NCI-H446 (cell line): ENCODE results near the gene KCNJ5.

Experiments used
- DNase-seq, 2 experiments: peaks; one replicate each; lab custom pipeline; 2025; lab: John Stamatoyannopoulos, UW

Gene KCNJ5

DNA sequence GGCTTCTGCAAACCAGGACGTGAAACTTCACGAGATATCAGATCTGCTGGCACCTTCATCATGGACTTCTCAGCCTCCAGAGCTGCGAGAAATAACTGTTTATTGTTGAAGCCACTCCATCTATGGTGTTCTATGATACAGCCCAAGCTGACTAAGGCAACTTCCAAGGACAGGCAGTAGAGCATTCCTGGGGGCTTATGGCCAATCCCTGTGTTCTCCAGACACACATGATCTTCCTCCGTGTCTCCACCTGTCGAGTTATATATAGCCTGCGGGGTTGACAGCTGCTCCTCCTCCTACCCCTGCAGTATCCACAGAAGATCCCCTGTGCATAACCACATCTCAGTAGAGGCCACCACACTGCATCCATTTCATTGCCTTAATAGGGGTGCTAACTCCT is 40.5 kb downstream of the KCNJ5 start:
- DNase-seq: no peak

DNA sequence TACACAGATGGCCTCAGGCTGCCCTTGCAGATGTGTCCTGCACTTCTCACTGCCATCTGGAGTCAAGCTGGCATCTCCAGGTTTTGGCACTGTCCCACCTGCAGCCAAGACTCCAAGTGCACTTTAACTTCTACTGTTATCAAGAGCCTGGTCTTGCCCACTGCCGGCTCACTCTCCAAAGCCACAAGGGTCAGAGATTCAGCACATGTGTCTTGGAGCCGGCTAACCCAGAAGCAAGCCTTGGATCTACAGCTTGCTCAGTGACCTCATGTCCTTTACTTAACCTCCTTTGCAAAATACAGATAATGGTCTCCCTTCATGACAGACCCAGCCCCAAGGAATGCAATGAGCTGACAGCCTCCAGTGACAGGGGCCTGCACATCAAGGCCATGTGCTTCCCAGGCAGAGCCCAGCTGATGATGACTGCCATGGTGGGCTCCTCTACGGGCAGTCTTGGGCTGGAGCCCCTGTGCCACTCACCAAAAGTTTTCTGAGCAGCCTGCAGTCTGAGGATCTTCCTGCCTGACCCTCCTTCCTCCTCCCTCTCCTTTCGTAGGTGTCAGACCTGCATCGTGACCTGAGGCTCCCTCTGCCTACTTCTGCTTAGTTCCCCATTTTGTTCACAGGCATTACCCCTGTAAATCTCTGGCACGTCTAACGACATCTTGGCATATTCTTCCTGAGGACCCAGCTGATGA is 42.5 kb downstream of the KCNJ5 start:
- DNase-seq: peak in 1 of 2 experiments; percentile 26

- no peak for DNase-seq
Observed at GRCh38 chr11:128934351-128934750, 43.2 kb downstream of the KCNJ5 start.

- no peak for DNase-seq
Observed at GRCh38 chr11:128934926-128935325, 43.8 kb downstream of the KCNJ5 start.

- no peak for DNase-seq
Observed at GRCh38 chr11:128936606-128937251, 45.6 kb downstream of the KCNJ5 start.

DNA sequence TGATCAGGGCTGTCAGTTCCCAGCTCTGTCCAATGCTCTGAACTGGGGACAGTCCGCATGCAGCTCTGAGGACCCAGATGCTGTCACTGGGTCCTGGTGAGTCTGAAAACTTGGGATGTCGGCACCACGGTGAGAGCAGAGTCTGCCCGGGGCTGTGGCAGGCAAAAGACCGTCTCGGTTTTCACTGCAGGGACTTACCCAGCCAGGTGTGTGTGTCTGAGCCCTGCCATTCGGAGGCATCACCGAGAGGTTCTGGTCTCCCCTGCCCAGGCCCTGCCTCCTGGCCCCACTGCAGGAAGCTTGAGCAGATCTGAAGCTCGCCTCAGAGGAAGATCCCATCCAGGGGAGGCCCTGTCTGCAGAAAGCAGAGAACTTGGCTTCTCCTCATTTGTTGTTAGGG is 46.3 kb downstream of the KCNJ5 start:
- no peak for DNase-seq

GRCh38 chr11:128938156-128938885 is 47.2 kb downstream of the KCNJ5 start:
- no peak for DNase-seq

DNA sequence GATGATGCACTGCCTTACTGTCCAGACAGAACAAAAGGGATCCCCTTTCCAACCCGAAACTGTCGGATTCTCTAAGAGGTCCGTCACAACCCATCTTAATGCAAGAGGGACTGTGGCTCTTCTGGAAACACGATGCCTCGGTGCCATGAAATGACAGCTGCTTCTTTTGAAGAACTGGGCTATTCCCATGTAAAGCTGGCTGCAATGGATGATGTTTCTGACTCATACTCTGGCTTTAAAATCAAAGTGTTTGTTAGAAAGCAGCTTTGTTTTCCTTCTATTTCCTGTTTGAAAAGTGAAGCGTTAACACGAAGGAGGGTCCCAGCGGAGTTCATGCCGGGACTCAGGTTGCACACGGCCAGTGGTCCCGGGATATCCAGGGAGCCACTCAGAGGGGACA is 48.4 kb downstream of the KCNJ5 start:
- peak in 1 of 2 experiments; percentile 45 for DNase-seq

GRCh38 chr11:128940156-128940555 is 49.0 kb downstream of the KCNJ5 start:
- DNase-seq: no peak

GRCh38 chr11:128940603-128941002 is 49.4 kb downstream of the KCNJ5 start:
- no peak for DNase-seq

GRCh38 chr11:128941110-128941509 is 50.0 kb downstream of the KCNJ5 start:
- no peak for DNase-seq

DNA sequence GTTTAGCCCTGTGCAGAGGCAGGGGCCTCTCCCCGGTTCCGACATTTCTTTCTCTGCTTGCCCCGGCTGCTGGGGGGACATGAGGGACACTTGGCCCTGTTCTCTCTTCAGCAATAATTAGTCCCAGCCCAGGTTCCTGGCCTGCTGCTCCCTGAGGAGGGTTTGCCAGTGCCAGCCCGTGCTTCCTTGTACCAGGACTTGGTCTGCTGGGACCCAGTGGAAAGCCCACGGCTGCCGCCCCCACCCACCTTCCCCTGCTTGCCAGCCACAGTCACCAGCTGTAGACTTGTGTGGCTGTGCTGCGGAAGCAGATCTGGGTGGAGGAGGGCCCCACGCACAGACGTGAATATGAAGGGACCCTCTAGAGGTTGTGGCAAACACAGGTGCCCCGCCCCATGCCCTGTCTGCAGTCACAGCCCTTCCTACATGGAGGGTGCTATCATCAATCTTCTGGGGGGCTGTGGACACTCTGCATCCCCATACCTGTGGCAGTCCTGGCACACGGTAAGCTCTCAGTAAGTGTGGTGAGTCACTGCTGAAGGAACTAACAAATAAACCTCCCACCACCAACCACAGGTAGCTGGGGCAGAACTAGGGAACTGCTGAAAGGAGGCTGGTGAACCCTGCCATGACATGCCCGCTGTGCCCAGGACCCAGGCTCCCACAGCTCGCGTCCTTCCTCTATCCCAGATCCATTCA is 50.6 kb downstream of the KCNJ5 start:
- DNase-seq: no peak

GRCh38 chr11:128942272-128942612 is 51.1 kb downstream of the KCNJ5 start:
- DNase-seq: no peak

- DNase-seq: no peak
Observed at GRCh38 chr11:128942817-128943427, 51.8 kb downstream of the KCNJ5 start, which contains the start of gene TP53AIP1. Gene TP53AIP1, minus strand, starts transcription at chr11:128942871. Its CDS starts 5,053 bp downstream, at chr11:128937818.

DNA sequence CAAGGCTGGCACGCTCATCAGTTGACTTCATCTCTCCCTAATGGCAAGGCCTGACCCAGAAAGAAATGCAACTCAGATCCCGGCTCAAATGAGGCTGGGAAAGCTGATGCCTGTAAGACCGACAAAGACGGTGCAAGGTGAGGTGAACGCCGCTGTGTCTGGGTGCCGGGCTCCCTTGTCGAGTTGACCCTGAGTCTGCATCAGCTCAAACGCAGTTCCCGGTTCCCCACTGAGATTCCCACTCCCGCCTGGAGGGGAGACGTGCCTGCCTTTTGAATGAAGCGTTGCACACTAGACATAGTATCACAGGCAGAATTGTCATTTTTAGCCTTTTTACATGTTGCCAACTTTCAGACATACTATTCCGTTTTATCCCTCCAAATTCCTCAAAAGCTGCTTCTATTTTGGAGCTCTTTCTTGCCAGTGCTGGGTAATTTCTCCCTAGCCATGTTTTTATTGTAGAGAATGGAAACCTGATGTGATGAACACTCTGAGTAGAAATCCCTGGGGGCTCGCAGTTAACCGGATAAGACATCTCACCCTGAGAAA is 52.3 kb downstream of the KCNJ5 start:
- no peak for DNase-seq

- DNase-seq: no peak
Observed at GRCh38 chr11:128946648-128947047, 55.5 kb downstream of the KCNJ5 start.

- DNase-seq: no peak
Observed at GRCh38 chr11:128947773-128948172, 56.6 kb downstream of the KCNJ5 start.

DNA sequence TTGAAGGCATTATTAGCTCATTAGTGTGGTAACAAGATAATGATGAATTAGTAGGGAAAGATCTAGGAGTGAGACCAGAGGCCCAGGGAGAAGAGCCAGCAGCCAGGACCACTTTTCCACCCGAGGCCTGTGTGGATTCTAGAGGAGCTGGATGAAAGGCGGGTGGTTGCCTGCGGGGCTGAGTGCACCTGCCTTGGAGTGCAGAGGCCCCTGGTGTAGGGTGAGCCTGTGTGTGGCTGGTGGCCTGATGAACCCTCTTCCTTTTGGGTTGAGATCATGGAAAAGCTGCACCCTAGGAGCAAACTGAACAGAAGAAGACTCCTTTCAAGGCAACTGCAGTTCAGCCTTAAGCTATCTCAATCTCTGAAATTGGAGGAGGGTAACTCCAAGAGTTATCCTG is 57.4 kb downstream of the KCNJ5 start:
- no peak for DNase-seq

DNA sequence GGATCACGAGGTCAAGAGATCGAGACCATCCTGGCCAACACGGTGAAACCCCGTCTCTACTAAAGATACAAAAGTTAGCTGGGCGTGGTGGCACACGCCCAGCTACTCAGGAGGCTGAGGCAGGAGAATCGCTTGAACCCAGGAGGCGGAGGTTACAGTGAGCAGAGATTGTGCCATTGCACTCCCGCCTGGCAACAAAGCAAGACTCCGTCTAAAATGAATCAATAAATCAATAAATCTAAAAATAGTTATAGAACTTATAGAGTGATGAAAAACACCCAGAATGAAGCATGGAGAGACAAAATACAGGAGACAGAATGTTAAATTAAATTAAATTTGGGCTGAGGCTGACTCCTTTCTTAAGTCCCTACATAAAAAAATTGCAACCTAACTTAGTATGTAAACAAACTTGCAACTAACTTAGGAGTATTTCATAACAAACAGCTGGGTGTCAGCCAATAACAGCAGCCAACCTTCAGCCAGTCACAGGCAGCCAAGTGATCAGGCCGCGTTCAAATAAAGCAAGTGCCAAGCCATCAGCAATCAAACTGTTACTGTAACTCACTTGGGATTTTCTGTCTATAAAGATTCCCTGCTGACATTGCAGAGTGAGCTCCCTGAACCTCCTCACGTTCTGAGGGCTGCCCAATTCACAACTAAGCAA is 58.8 kb downstream of the KCNJ5 start:
- DNase-seq: no peak

- no peak for DNase-seq
Observed at GRCh38 chr11:128953151-128953550, 62.0 kb downstream of the KCNJ5 start.

- no peak for DNase-seq
Observed at GRCh38 chr11:128955636-128956035, 64.5 kb downstream of the KCNJ5 start.
